CD4-positive, alpha-beta T cell (primary cell): ENCODE results near the gene CACHD1. TPM values are rescaled to one million over a fixed set of nuclear protein-coding genes. Genes with fewer than 3 reads are reported as not detected.

Experiments used
- ATAC-seq: fragments of 200-7000 bp; cut with Tn5 transposase; one replicate; pipeline ENCODE4 v1.10.0; 2022; ENCODE audit warnings: mild to moderate bottlenecking; ENCODE audit not compliant: poor library complexity
- CTCF ChIA-PET: fragments of 350-600 bp; sonication (Branson Sonifier 250); formaldehyde crosslinking; loops from one replicate; lab custom pipeline; 2021; ENCODE audit warnings: antibody characterized with exemption, inconsistent platforms; lab: Charles Lee
- POLR2A ChIA-PET: fragments of 350-600 bp; sonication (Branson Sonifier 250); formaldehyde crosslinking; loops from one replicate; lab custom pipeline; 2021; ENCODE audit warnings: antibody characterized with exemption, inconsistent platforms; lab: Charles Lee
- DNase-seq, 14 experiments: peaks; one replicate each; pipeline ENCODE4 v3.0.0-alpha.2; 2013 to 2020; ENCODE audit warnings: mixed read lengths in 2 of 14
- H3K27ac ChIP-seq, 2 donors: one replicate each; pipeline versions ENCODE4 v1.5.1 to v1.7.0; 2013; ENCODE audit warnings: low read length in 2 of 2, low read depth in 1 of 2, mild to moderate bottlenecking in 1 of 2
- H3K27me3 ChIP-seq, 2 experiments: 1 replicate in 1 of 2; 2 replicates in 1 of 2; pipeline versions ENCODE4 v1.6.1 to v1.7.0; 2013; ENCODE audit warnings: low read length in 2 of 2, control low read depth in 1 of 2, mild to moderate bottlenecking in 1 of 2, moderate library complexity in 1 of 2; ENCODE audit not compliant: insufficient read depth in 2 of 2, control insufficient read depth in 1 of 2
- H3K36me3 ChIP-seq: one replicate; pipeline ENCODE4 v1.6.1; 2013; ENCODE audit warnings: low read length, control low read depth; ENCODE audit not compliant: insufficient read depth
- H3K4me1 ChIP-seq: one replicate; pipeline ENCODE4 v1.6.1; 2013; ENCODE audit warnings: low read length, control low read depth; ENCODE audit not compliant: insufficient read depth
- H3K4me3 ChIP-seq: one replicate; pipeline ENCODE4 v1.5.1; 2013; ENCODE audit warnings: mild to moderate bottlenecking, low read length, moderate library complexity
- H3K9me3 ChIP-seq, 2 experiments: 1 replicate in 1 of 2; 2 replicates in 1 of 2; pipeline versions ENCODE4 v1.6.1 to v1.7.0; 2013; ENCODE audit warnings: low read length in 2 of 2, mild to moderate bottlenecking in 2 of 2, control low read depth in 1 of 2, moderate library complexity in 1 of 2; ENCODE audit not compliant: control insufficient read depth in 1 of 2, insufficient read depth in 1 of 2
- H3K27ac Mint-ChIP-seq: one replicate; pipeline ENCODE4 v1.8.0; 2020; ENCODE audit warnings: mixed read lengths
- H3K27me3 Mint-ChIP-seq: one replicate; pipeline ENCODE4 v1.8.0; 2021; ENCODE audit warnings: mixed read lengths
- H3K36me3 Mint-ChIP-seq: one replicate; pipeline ENCODE4 v1.8.0; 2021; ENCODE audit warnings: low read depth, mixed read lengths
- H3K4me1 Mint-ChIP-seq: one replicate; pipeline ENCODE4 v1.8.0; 2021; ENCODE audit warnings: low read depth, mixed read lengths
- H3K4me3 Mint-ChIP-seq: one replicate; pipeline ENCODE4 v1.8.0; 2020; ENCODE audit warnings: mild to moderate bottlenecking, mixed read lengths
- H3K9me3 Mint-ChIP-seq: one replicate; pipeline ENCODE4 v1.8.0; 2020; ENCODE audit warnings: mixed read lengths
- intact Hi-C, 2 experiments: fragments of 100-400 bp; cut with DNase I in 1 of 2; cut with micrococcal nuclease in 1 of 2; formaldehyde crosslinking; loops; one replicate each; pipeline versions ENCODE4 v1.15.1 to v1.9.0; 2023 to 2025; cut with DNase I, micrococcal nuclease
- total RNA-seq, 174 experiments: library from RNA in 2 of 174; stranded (reverse) in 2 of 174; gene quantifications; one replicate each; pipeline ENCODE4 v1.2.3 and lab custom pipeline; 2021 to 2026
- TF ChIP-seq, protein P1 (sequence below): fragments of 200-600 bp; IDR thresholded peaks from one replicate; pipeline ENCODE4 v1.8.0; 2022; ENCODE audit warnings: antibody characterized with exemption, mild to moderate bottlenecking

The CACHD1 gene
- total RNA-seq, 2 experiments from 2014 or later = 6.2 to 7.1 TPM

DNA sequence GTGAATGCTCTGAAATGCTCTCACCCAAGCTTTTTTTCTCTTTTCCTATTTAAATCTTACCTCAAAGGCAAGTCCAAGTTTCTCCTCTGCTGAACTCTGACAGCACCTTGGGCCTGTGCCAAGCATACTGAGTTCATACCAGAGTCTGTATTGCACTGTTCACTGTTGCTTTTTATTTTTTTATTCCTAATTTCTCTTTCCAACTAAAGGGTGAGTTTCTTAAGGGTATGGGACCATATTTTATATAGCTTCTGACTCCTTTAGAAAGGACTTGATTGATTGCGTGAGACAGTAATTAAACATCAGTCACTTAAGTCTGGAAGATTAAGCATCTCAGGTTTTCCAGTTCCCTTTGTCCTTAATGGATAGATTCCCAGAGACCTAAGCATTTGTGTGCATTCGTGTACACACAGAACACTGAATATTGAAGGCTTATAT is 69.9 kb downstream of the CACHD1 start:
- TF ChIP-seq, protein P1, sequence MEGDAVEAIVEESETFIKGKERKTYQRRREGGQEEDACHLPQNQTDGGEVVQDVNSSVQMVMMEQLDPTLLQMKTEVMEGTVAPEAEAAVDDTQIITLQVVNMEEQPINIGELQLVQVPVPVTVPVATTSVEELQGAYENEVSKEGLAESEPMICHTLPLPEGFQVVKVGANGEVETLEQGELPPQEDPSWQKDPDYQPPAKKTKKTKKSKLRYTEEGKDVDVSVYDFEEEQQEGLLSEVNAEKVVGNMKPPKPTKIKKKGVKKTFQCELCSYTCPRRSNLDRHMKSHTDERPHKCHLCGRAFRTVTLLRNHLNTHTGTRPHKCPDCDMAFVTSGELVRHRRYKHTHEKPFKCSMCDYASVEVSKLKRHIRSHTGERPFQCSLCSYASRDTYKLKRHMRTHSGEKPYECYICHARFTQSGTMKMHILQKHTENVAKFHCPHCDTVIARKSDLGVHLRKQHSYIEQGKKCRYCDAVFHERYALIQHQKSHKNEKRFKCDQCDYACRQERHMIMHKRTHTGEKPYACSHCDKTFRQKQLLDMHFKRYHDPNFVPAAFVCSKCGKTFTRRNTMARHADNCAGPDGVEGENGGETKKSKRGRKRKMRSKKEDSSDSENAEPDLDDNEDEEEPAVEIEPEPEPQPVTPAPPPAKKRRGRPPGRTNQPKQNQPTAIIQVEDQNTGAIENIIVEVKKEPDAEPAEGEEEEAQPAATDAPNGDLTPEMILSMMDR = no peak
- H3K4me3 Mint-ChIP-seq = no peak overlapping the region
- H3K36me3 Mint-ChIP-seq = no peaks in the 10 kb centered on the region
- POLR2A ChIA-PET = interaction anchor here (1.1 to 1.3 kb wide), 2 partner anchors 11 kb away, joined by 4 read pairs; no protein-coding TSS in a partner anchor
- DNase-seq (peak in 2 of 14 experiments; percentile 12 to 31), ATAC-seq (no peak)
- H3K27ac Mint-ChIP-seq = peak overlapping the region; percentile 82
- CTCF ChIA-PET = no interaction called here
- H3K4me1 Mint-ChIP-seq = peaks cover 70% of the 10 kb centered on the region
- Histone ChIP-seq H3K27me3 (no peaks in the 10 kb centered on the region), H3K27ac (no peak overlapping the region), H3K4me3 (no peak overlapping the region), H3K9me3 (no peaks in the 10 kb centered on the region), H3K4me1 (peaks cover 13% of the 10 kb centered on the region), H3K36me3 (no peaks in the 10 kb centered on the region)
- no peaks in the 10 kb centered on the region for H3K27me3 Mint-ChIP-seq
- peaks cover 3% of the 10 kb centered on the region for H3K9me3 Mint-ChIP-seq
- intact Hi-C loops = loop anchor here (1.0 to 5.0 kb wide), 2 partner anchors 11 to 32 kb away; no protein-coding TSS in a partner anchor

DNA sequence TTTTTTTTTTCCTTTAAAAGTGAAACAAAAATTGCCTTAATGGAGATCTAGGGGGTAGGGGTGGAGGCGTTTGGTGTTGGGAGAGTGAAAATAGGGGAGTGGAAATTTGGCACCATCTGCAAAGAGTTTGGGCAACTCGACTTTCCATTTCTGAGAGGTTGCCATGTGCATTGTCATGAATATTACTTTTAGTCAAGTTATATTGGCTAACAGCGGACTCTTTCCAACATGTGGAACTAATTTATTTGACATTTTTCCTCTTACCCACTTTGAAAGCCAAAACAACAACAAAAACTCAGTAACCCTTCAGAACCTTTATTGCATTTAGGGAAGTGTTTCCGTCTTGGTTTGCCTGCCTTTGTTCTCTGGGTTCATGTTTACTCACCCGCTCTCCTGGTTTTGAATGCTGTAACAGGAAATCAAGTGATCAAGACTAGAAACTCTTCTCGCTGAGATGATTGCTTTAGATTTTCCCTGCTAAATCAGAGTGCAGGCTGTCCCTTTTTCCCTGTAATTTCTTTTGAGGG is 70.4 kb downstream of the CACHD1 start:
- H3K36me3 Mint-ChIP-seq = no peaks in the 10 kb centered on the region
- TF ChIP-seq, protein P1 = no peak
- H3K27me3 Mint-ChIP-seq = no peaks in the 10 kb centered on the region
- peak; percentile 59 for ATAC-seq
- H3K36me3 ChIP-seq = no peaks in the 10 kb centered on the region
- intact Hi-C loops = loop anchor here (1.0 to 5.0 kb wide), 2 partner anchors 10 to 33 kb away; no protein-coding TSS in a partner anchor
- H3K9me3 Mint-ChIP-seq = peaks cover 3% of the 10 kb centered on the region
- H3K4me1 ChIP-seq = peaks cover 14% of the 10 kb centered on the region
- no peak overlapping the region for H3K4me3 ChIP-seq
- H3K27me3 ChIP-seq = no peaks in the 10 kb centered on the region
- peak overlapping the region; percentile 82 for H3K27ac Mint-ChIP-seq
- CTCF ChIA-PET = no interaction called here
- H3K4me1 Mint-ChIP-seq = peaks cover 74% of the 10 kb centered on the region
- DNase-seq = peak in 5 of 14 experiments; percentile 3 to 40 (median 20)
- H3K9me3 ChIP-seq = no peaks in the 10 kb centered on the region
- H3K27ac ChIP-seq = peak overlapping the region in 1 of 2 donors; percentile 30
- POLR2A ChIA-PET = interaction anchor here (0.6 kb wide), 1 partner anchor 389 kb away, joined by 3 read pairs; no protein-coding TSS in a partner anchor
- H3K4me3 Mint-ChIP-seq = peak overlapping the region; percentile 67

DNA sequence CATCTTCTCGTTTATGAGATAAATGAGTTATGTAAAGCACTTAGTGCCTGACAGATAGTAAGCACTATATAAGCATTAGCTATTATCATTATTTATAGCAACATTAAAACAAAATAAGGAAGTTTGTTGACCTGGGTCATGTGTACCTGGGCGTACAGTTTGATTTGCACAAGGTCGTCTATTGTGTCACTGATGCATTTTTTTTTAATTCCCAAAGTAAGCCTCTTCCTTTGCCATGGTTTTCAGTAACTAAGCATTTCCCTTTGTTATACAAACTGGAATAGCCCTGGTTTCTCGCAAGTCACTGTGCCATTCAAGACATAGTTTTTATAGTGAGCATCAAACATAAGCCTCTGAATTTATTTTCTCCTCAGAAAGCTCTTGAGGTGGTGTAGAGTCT is 72.2 kb downstream of the CACHD1 start:
- no peak overlapping the region for H3K4me3 Mint-ChIP-seq
- Histone ChIP-seq H3K4me3 (no peak overlapping the region), H3K27ac (no peak overlapping the region), H3K27me3 (no peaks in the 10 kb centered on the region), H3K36me3 (no peaks in the 10 kb centered on the region), H3K4me1 (peaks cover 14% of the 10 kb centered on the region), H3K9me3 (no peaks in the 10 kb centered on the region)
- CTCF ChIA-PET = interaction anchor here (0.6 kb wide), 1 partner anchor 47 kb away, joined by 3 read pairs; no protein-coding TSS in a partner anchor
- H3K36me3 Mint-ChIP-seq = no peaks in the 10 kb centered on the region
- intact Hi-C loops = loop anchor here in 1 of 2 experiments (5.0 kb wide), 1 partner anchor 35 kb away; no protein-coding TSS in a partner anchor
- peaks cover 81% of the 10 kb centered on the region for H3K4me1 Mint-ChIP-seq
- TF ChIP-seq, protein P1 = no peak
- POLR2A ChIA-PET = no interaction called here
- no peak for DNase-seq
- H3K27me3 Mint-ChIP-seq = no peaks in the 10 kb centered on the region
- no peak overlapping the region for H3K27ac Mint-ChIP-seq
- no peaks in the 10 kb centered on the region for H3K9me3 Mint-ChIP-seq
- ATAC-seq = no peak
